PC-9 (cell line): ENCODE measurements around the gene GRIP1. TPM values are rescaled to one million over a fixed set of nuclear protein-coding genes. Genes with fewer than 3 reads are reported as not detected.

Experiments
- BruUV-seq: library from RNA; stranded (reverse); fragments of 400-500 nt; replicated peaks from 2 replicates; lab custom pipeline; 2021; lab: Mats Ljungman, UMichigan
- CTCF ChIA-PET: fragments of 300-600 bp; sonication (Branson Sonifier 250); formaldehyde crosslinking; loops from one replicate; lab custom pipeline; 2022; ENCODE audit warnings: antibody characterized with exemption; lab: Charles Lee
- POLR2A ChIA-PET: fragments of 300-600 bp; sonication (Branson Sonifier 250); formaldehyde crosslinking; loops from one replicate; lab custom pipeline; 2022; ENCODE audit warnings: antibody characterized with exemption; ENCODE audit not compliant: unreplicated experiment; lab: Charles Lee
- DNase-seq, 2 experiments: peaks; one replicate each; pipeline versions ENCODE4 v3.0.0 to v3.0.0-alpha.2; 2015 to 2022; ENCODE audit warnings: mixed read lengths in 1 of 2
- H2AFZ ChIP-seq: fragments of 200-600 bp; sonication (generic); 2 replicates; pipeline ENCODE4 v1.8.1; 2017; ENCODE audit warnings: antibody characterized with exemption
- H3F3A ChIP-seq: fragments of 200-600 bp; sonication (generic); 2 replicates; pipeline ENCODE4 v1.8.1; 2017; ENCODE audit warnings: antibody characterized with exemption, mild to moderate bottlenecking, low read depth; ENCODE audit not compliant: insufficient read depth
- H3K27ac ChIP-seq: fragments of 200-600 bp; sonication (generic); 2 replicates; pipeline ENCODE4 v1.6.1; 2016; ENCODE audit warnings: mixed run types
- H3K27me3 ChIP-seq: fragments of 200-600 bp; sonication (generic); 2 replicates; pipeline ENCODE4 v1.6.1; 2016; ENCODE audit warnings: low read depth, mixed run types; ENCODE audit not compliant: insufficient read depth
- H3K36me3 ChIP-seq: fragments of 200-600 bp; sonication (generic); 2 replicates; pipeline ENCODE4 v1.6.1; 2016; ENCODE audit warnings: low read depth, mixed run types
- H3K4me1 ChIP-seq: fragments of 200-600 bp; sonication (generic); replicated peaks from 2 replicates; pipeline ENCODE4 v1.6.1; 2016; ENCODE audit warnings: mixed run types; ENCODE audit not compliant: insufficient read depth
- H3K4me2 ChIP-seq: fragments of 200-600 bp; sonication (generic); 2 replicates; pipeline ENCODE4 v1.6.1; 2017; ENCODE audit warnings: mixed run types
- H3K4me3 ChIP-seq: fragments of 200-600 bp; sonication (generic); 2 replicates; pipeline ENCODE4 v1.6.1; 2016; ENCODE audit warnings: mixed run types
- H3K79me2 ChIP-seq: fragments of 200-600 bp; sonication (generic); 2 replicates; pipeline ENCODE4 v1.6.1; 2017; ENCODE audit warnings: low read depth, mixed run types
- H3K9me2 ChIP-seq: fragments of 200-600 bp; sonication (generic); 2 replicates; pipeline ENCODE4 v1.8.1; 2017; ENCODE audit warnings: mild to moderate bottlenecking; ENCODE audit not compliant: insufficient read depth
- H3K9me3 ChIP-seq: fragments of 200-600 bp; sonication (generic); 2 replicates; pipeline ENCODE4 v1.8.1; 2016; ENCODE audit warnings: low read depth; ENCODE audit not compliant: insufficient read depth
- H4K20me1 ChIP-seq: fragments of 200-600 bp; sonication (generic); 2 replicates; pipeline ENCODE4 v1.8.1; 2017; ENCODE audit not compliant: insufficient read depth
- EZH2 ChIP-seq: fragments of 200-600 bp; sonication (generic); IDR thresholded peaks from 2 replicates; pipeline ENCODE4 v1.8.0; 2017; ENCODE audit warnings: antibody characterized with exemption, low read depth
- intact Hi-C: fragments of 100-400 bp; cut with micrococcal nuclease; formaldehyde crosslinking; loops from one replicate; pipeline ENCODE4 v1.10.0; 2022; ENCODE audit not compliant: unreplicated experiment
- total RNA-seq: library from RNA; stranded (reverse); gene quantifications from 2 replicates; pipeline ENCODE4 v1.2.3, GENCODE V29; 2021
- TF ChIP-seq, protein P1 (sequence below): fragments of 200-600 bp; sonication (generic); conservative IDR thresholded peaks from 2 replicates; pipeline ENCODE4 v1.6.1; 2017; ENCODE audit warnings: mixed run types, antibody characterized with exemption, mild to moderate bottlenecking, moderate library complexity

The GRIP1 gene
- total RNA-seq, 1 experiment from 2014 or later, result 16.0 TPM

DNA sequence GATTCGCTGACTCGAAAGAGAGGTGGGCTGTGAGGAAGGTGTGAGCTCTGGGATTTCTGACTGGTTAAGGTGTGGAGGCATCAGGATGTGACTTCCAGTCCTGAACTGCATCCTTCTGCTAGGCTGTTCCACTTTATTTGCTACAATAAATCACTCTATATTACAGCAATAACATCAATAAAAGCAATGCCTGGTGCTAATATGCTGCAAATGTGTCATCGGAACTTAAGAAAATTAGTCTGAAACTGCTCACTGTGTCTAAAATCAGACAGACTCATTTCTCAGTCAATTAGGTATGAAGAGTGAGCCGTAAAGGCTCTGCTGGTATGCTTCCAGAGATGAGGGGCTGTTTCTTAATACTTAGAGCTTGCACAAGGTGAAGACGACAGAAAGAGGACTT is 250.0 kb downstream of the GRIP1 start:
- no peaks in the 10 kb centered on the region for H3K79me2 ChIP-seq
- intact Hi-C loops, result no loop called here
- no peak overlapping the region for H3K27ac ChIP-seq
- no peak overlapping the region for H3K4me2 ChIP-seq
- no peaks in the 10 kb centered on the region for H3K27me3 ChIP-seq
- no peak for DNase-seq
- H3K9me2 ChIP-seq, result no peaks in the 10 kb centered on the region
- BruUV-seq, result no TSS peak
- no peaks in the 10 kb centered on the region for H4K20me1 ChIP-seq
- no peak overlapping the region for H2AFZ ChIP-seq
- POLR2A ChIA-PET, result no interaction called here
- H3K9me3 ChIP-seq, result no peaks in the 10 kb centered on the region
- no peak overlapping the region for H3K4me3 ChIP-seq
- CTCF ChIA-PET, result no interaction called here
- H3K4me1 ChIP-seq, result no peaks in the 10 kb centered on the region
- TF ChIP-seq, protein P1, sequence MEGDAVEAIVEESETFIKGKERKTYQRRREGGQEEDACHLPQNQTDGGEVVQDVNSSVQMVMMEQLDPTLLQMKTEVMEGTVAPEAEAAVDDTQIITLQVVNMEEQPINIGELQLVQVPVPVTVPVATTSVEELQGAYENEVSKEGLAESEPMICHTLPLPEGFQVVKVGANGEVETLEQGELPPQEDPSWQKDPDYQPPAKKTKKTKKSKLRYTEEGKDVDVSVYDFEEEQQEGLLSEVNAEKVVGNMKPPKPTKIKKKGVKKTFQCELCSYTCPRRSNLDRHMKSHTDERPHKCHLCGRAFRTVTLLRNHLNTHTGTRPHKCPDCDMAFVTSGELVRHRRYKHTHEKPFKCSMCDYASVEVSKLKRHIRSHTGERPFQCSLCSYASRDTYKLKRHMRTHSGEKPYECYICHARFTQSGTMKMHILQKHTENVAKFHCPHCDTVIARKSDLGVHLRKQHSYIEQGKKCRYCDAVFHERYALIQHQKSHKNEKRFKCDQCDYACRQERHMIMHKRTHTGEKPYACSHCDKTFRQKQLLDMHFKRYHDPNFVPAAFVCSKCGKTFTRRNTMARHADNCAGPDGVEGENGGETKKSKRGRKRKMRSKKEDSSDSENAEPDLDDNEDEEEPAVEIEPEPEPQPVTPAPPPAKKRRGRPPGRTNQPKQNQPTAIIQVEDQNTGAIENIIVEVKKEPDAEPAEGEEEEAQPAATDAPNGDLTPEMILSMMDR, result no peak
- no peak for TF ChIP-seq EZH2
- H3F3A ChIP-seq, result no peaks in the 10 kb centered on the region
- no peaks in the 10 kb centered on the region for H3K36me3 ChIP-seq

DNA sequence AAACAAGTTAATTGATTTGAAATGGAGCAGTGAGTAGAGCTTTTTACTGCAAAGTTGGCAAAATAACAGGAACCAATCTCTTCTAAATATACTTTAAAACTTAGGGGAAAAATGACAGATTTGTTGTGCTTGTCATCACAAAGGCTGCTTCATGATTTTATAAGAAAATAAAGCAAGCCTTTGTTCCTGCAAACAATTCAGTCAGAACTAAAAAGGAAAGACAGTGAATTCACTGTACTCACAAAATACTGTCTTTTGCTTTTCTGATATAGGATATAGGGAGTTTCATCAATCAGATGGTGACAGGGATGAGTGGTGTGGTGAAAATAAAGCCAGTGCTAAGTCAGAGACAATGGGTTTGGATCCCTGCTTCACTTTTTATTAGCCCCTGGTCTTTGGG is 250.6 kb downstream of the GRIP1 start:
- Histone ChIP-seq H4K20me1 (no peaks in the 10 kb centered on the region), H2AFZ (no peak overlapping the region), H3K4me1 (no peaks in the 10 kb centered on the region), H3K4me2 (no peak overlapping the region), H3K27ac (no peak overlapping the region), H3K79me2 (no peaks in the 10 kb centered on the region), H3K4me3 (no peak overlapping the region), H3K36me3 (no peaks in the 10 kb centered on the region), H3K9me3 (no peaks in the 10 kb centered on the region), H3F3A (no peaks in the 10 kb centered on the region), H3K9me2 (no peaks in the 10 kb centered on the region), H3K27me3 (no peaks in the 10 kb centered on the region)
- ChIA-PET CTCF (no interaction called here), POLR2A (no interaction called here)
- no peak for TF ChIP-seq EZH2
- TF ChIP-seq, protein P1, result no peak
- BruUV-seq, result no TSS peak
- intact Hi-C loops, result no loop called here
- DNase-seq, result no peak

DNA sequence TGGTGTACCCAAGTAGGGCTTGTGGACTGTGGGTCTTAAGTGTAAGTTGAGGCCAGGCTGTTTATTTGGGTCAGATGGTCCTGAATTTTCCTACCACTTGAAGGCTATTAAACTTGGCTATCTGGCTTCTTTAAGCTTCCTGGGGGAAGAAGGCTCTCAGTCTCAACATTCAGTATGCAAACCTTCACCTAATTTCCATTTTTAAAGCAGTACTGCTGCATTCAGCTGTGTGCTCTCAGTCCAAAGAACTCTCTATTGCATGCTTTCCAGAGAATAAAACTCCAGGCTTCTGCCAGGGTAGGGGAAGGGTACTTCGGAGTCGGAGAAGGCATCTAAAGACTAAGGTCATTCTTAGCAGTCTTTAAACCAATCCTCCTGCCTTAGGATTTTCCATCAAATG is 252.2 kb downstream of the GRIP1 start:
- ChIA-PET CTCF (no interaction called here), POLR2A (no interaction called here)
- no peaks in the 10 kb centered on the region for H3K9me2 ChIP-seq
- no peaks in the 10 kb centered on the region for H3K79me2 ChIP-seq
- H3K27ac ChIP-seq, result no peak overlapping the region
- H3K36me3 ChIP-seq, result no peaks in the 10 kb centered on the region
- H3F3A ChIP-seq, result no peaks in the 10 kb centered on the region
- no peaks in the 10 kb centered on the region for H3K27me3 ChIP-seq
- no peaks in the 10 kb centered on the region for H4K20me1 ChIP-seq
- no peak for DNase-seq
- no peak overlapping the region for H2AFZ ChIP-seq
- no peak overlapping the region for H3K4me2 ChIP-seq
- BruUV-seq, result no TSS peak
- intact Hi-C loops, result no loop called here
- H3K4me3 ChIP-seq, result no peak overlapping the region
- no peaks in the 10 kb centered on the region for H3K4me1 ChIP-seq
- no peaks in the 10 kb centered on the region for H3K9me3 ChIP-seq
- TF ChIP-seq, protein P1, result no peak
- no peak for TF ChIP-seq EZH2
